PFSK-1 (cell line): Measurements from ENCODE around the gene SLC6A7.

Experiments
- POLR2AphosphoS5 ChIP-seq: IDR thresholded peaks from 2 replicates; pipeline ENCODE4 v1.6.1; 2012; ENCODE audit warnings: low read depth, mild to moderate bottlenecking, control low read depth, low read length, moderate library complexity
- SIN3A ChIP-seq: IDR thresholded peaks from 2 replicates; pipeline ENCODE4 v1.6.1; 2012; ENCODE audit warnings: mild to moderate bottlenecking, low read length, moderate library complexity, borderline replicate concordance; ENCODE audit not compliant: insufficient read depth
- TF ChIP-seq, protein P1 (sequence below), 2 experiments: IDR thresholded peaks; 2 replicates each; pipeline versions ENCODE4 v1.6.1 to v1.8.0; 2011 to 2012; ENCODE audit warnings: low read depth in 2 of 2, low read length in 2 of 2, control low read depth in 1 of 2, inconsistent platforms in 1 of 2, mild to moderate bottlenecking in 1 of 2, moderate library complexity in 1 of 2; ENCODE audit not compliant: insufficient read depth in 1 of 2

DNA sequence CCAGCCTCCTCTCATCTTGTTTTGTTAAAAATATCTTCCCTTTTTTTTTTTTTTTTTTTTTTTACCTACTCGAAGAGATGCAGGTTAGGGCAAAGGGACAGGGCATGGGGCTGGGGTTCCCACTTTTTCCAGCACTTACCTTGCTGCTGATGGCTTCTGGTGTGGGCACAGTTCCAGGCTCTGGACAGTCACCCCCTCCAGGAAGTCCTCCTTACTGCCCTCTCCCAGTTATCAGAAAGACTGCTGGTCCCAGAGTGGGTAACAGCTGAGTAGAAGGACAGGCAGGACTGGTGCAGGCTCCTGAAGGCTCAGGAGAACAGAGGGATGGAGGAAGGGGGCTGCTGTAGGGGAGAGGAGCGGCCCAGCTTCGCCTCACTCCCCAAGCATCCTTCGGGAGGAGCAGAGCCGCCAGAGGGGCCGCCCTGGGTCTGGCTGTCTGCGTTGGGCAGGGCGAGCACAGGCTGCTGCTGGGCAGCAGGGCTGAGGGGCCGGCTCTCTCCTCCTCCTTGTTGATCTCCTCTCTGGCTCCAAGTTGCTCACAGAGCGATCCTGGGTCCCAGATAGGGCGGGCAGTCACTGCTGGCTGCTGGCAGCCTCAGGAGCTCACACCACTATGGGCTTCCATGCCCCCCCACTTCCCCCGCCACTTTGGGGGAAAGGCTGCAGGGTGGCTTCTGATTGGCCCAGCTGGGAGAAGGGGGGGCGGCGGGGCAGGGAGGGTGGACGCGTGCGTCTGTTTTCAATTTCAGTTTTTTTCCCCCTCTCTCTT lies 34.4 kb upstream of the SLC6A7 start, which contains the start of gene PDGFRB:
- no peak for TF ChIP-seq POLR2AphosphoS5
- TF ChIP-seq, protein P1, sequence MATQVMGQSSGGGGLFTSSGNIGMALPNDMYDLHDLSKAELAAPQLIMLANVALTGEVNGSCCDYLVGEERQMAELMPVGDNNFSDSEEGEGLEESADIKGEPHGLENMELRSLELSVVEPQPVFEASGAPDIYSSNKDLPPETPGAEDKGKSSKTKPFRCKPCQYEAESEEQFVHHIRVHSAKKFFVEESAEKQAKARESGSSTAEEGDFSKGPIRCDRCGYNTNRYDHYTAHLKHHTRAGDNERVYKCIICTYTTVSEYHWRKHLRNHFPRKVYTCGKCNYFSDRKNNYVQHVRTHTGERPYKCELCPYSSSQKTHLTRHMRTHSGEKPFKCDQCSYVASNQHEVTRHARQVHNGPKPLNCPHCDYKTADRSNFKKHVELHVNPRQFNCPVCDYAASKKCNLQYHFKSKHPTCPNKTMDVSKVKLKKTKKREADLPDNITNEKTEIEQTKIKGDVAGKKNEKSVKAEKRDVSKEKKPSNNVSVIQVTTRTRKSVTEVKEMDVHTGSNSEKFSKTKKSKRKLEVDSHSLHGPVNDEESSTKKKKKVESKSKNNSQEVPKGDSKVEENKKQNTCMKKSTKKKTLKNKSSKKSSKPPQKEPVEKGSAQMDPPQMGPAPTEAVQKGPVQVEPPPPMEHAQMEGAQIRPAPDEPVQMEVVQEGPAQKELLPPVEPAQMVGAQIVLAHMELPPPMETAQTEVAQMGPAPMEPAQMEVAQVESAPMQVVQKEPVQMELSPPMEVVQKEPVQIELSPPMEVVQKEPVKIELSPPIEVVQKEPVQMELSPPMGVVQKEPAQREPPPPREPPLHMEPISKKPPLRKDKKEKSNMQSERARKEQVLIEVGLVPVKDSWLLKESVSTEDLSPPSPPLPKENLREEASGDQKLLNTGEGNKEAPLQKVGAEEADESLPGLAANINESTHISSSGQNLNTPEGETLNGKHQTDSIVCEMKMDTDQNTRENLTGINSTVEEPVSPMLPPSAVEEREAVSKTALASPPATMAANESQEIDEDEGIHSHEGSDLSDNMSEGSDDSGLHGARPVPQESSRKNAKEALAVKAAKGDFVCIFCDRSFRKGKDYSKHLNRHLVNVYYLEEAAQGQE (IDR thresholded peaks at IDR 0.05; ENCODE audit: insufficient read depth in 1 of 2, low read depth in 2 of 2, low read length in 2 of 2) = no peak
- no peak for TF ChIP-seq SIN3A
